GM23248 (cell line): ENCODE measurements around the gene FATE1. TPM values are rescaled to one million over a fixed set of nuclear protein-coding genes. Genes with fewer than 3 reads are reported as not detected.

Experiments used
- DNase-seq: peaks from one replicate; pipeline ENCODE4 v3.0.0-alpha.2; 2015
- H2AFZ ChIP-seq: fragments of 200-600 bp; sonication (generic); 2 replicates; pipeline ENCODE4 v1.6.1; 2016; ENCODE audit warnings: antibody characterized with exemption
- H3F3A ChIP-seq: fragments of 200-600 bp; sonication (generic); 2 replicates; pipeline ENCODE4 v1.6.1; 2016; ENCODE audit warnings: mild to moderate bottlenecking, antibody characterized with exemption, mixed run types; ENCODE audit not compliant: insufficient read depth
- H3K27ac ChIP-seq: fragments of 200-600 bp; sonication (generic); 2 replicates; pipeline ENCODE4 v1.5.1; 2016; ENCODE audit warnings: mild to moderate bottlenecking
- H3K27me3 ChIP-seq: fragments of 200-600 bp; sonication (generic); replicated peaks from 2 replicates; pipeline ENCODE4 v1.6.1; 2016; ENCODE audit warnings: mild to moderate bottlenecking; ENCODE audit not compliant: insufficient read depth
- H3K36me3 ChIP-seq: fragments of 200-600 bp; sonication (generic); 2 replicates; pipeline ENCODE4 v1.6.1; 2016; ENCODE audit warnings: low read depth, mild to moderate bottlenecking
- H3K4me1 ChIP-seq: fragments of 200-600 bp; sonication (generic); 2 replicates; pipeline ENCODE4 v1.6.1; 2016; ENCODE audit warnings: mild to moderate bottlenecking; ENCODE audit not compliant: insufficient read depth
- H3K4me2 ChIP-seq: fragments of 200-600 bp; sonication (generic); one replicate; pipeline ENCODE4 v1.6.1; 2016; ENCODE audit warnings: mild to moderate bottlenecking; ENCODE audit not compliant: unreplicated experiment
- H3K4me3 ChIP-seq: fragments of 200-600 bp; sonication (generic); 2 replicates; pipeline ENCODE4 v1.5.1; 2016; ENCODE audit warnings: mild to moderate bottlenecking
- H3K79me2 ChIP-seq: fragments of 200-600 bp; sonication (generic); 2 replicates; pipeline ENCODE4 v1.6.1; 2016; ENCODE audit warnings: mild to moderate bottlenecking; ENCODE audit not compliant: insufficient read depth
- H3K9ac ChIP-seq: fragments of 200-600 bp; sonication (generic); 2 replicates; pipeline ENCODE4 v1.6.1; 2016; ENCODE audit warnings: mild to moderate bottlenecking
- H3K9me2 ChIP-seq: fragments of 200-600 bp; sonication (generic); 2 replicates; pipeline ENCODE4 v1.6.1; 2016; ENCODE audit warnings: mixed run types, mild to moderate bottlenecking, moderate library complexity; ENCODE audit not compliant: insufficient read depth
- H3K9me3 ChIP-seq: fragments of 200-600 bp; sonication (generic); one replicate; pipeline ENCODE4 v1.6.1; 2017; ENCODE audit warnings: low read depth
- H4K20me1 ChIP-seq: fragments of 200-600 bp; sonication (generic); 2 replicates; pipeline ENCODE4 v1.6.0; 2016; ENCODE audit not compliant: insufficient read depth
- EZH2 ChIP-seq: fragments of 200-600 bp; sonication (generic); IDR thresholded peaks from 2 replicates; pipeline ENCODE4 v1.6.1; 2018; ENCODE audit warnings: antibody characterized with exemption, mild to moderate bottlenecking; ENCODE audit not compliant: insufficient read depth, poor library complexity, severe bottlenecking
- EZH2phosphoT487 ChIP-seq: fragments of 200-600 bp; sonication (generic); IDR thresholded peaks from 2 replicates; pipeline ENCODE4 v1.6.1; 2018; ENCODE audit warnings: antibody characterized with exemption, moderate library complexity, mild to moderate bottlenecking, low read depth; ENCODE audit not compliant: insufficient read depth
- WGBS, 2 experiments: methylation state at CpG; one replicate each; pipeline ENCODE4 v1.1.6; 2015 to 2017; ENCODE audit warnings: low lambda C conversion rate in 2 of 2, low coverage in 1 of 2; ENCODE audit errors: missing lambda C conversion rate in 2 of 2; 5-methylcytosine and 5-hydroxymethylcytosine counted together
- in situ Hi-C: fragments of 300-500 bp; cut with MboI; formaldehyde crosslinking; loops from 2 replicates; pipeline ENCODE4 v1.15.0; 2020
- polyA plus RNA-seq: library from polyadenylated mRNA; unstranded; fragments of >200 nt; fragmentation: Nextera tagmentation; extraction: Ambion mirVana; gene quantifications from 2 replicates; pipeline ENCODE4 v1.2.1, GENCODE V29; 2016
- total RNA-seq: library from RNA; depleted of rRNA; stranded (reverse); fragments of >200 nt; shearing (Covaris generic); gene quantifications from 2 replicates; pipeline ENCODE4 v1.2.3, GENCODE V29; 2014

The FATE1 gene
- total and polyA plus RNA-seq, 2 experiments from 2014 or later, result not detected

GRCh38 chrX:151713849-151714248, 2.0 kb upstream of the FATE1 start:
- Histone ChIP-seq H3F3A (no peaks in the 10 kb centered on the region), H3K9ac (no peak overlapping the region), H3K79me2 (no peaks in the 10 kb centered on the region), H3K4me3 (no peak overlapping the region), H3K9me3 (no peaks in the 10 kb centered on the region), H3K36me3 (no peaks in the 10 kb centered on the region), H4K20me1 (no peaks in the 10 kb centered on the region), H3K9me2 (no peaks in the 10 kb centered on the region), H3K4me2 (no peak overlapping the region), H3K27me3 (no peaks in the 10 kb centered on the region), H3K4me1 (no peaks in the 10 kb centered on the region), H2AFZ (no peak overlapping the region), H3K27ac (no peak overlapping the region)
- in situ Hi-C loops, result no loop called here
- DNase-seq, result peak; percentile 22
- WGBS, 2 experiments, result 32 to 36% methylated on average over 3 of the region's 3 CpGs
- TF ChIP-seq EZH2phosphoT487 (no peak), EZH2 (no peak)

GRCh38 chrX:151714362-151714761, 1.5 kb upstream of the FATE1 start:
- Histone ChIP-seq H2AFZ (no peak overlapping the region), H3K4me2 (no peak overlapping the region), H3F3A (no peaks in the 10 kb centered on the region), H4K20me1 (no peaks in the 10 kb centered on the region), H3K36me3 (no peaks in the 10 kb centered on the region), H3K9me2 (no peaks in the 10 kb centered on the region), H3K27me3 (no peaks in the 10 kb centered on the region), H3K79me2 (no peaks in the 10 kb centered on the region), H3K9ac (no peak overlapping the region), H3K9me3 (no peaks in the 10 kb centered on the region), H3K4me1 (no peaks in the 10 kb centered on the region), H3K27ac (no peak overlapping the region), H3K4me3 (no peak overlapping the region)
- in situ Hi-C loops, result no loop called here
- no peak for DNase-seq
- TF ChIP-seq EZH2phosphoT487, result no peak
- no peak for TF ChIP-seq EZH2
- WGBS, 2 experiments, result 72 to 73% methylated on average over 4 to 5 of the region's 5 CpGs

- Histone ChIP-seq H3K36me3 (no peaks in the 10 kb centered on the region), H3F3A (no peaks in the 10 kb centered on the region), H3K4me3 (no peak overlapping the region), H3K4me2 (no peak overlapping the region), H3K79me2 (no peaks in the 10 kb centered on the region), H3K9me2 (no peaks in the 10 kb centered on the region), H4K20me1 (no peaks in the 10 kb centered on the region), H2AFZ (no peak overlapping the region), H3K9me3 (no peaks in the 10 kb centered on the region), H3K4me1 (no peaks in the 10 kb centered on the region), H3K27me3 (no peaks in the 10 kb centered on the region), H3K27ac (no peak overlapping the region), H3K9ac (no peak overlapping the region)
- TF ChIP-seq EZH2, result no peak
- DNase-seq, result peak; percentile 69
- in situ Hi-C loops, result no loop called here
- WGBS, 2 experiments, result 33 to 39% methylated on average over 21 to 22 of the region's 24 CpGs
These were observed 6.5 kb downstream of the FATE1 start for GRCh38 chrX:151722241-151722846.

GRCh38 chrX:151723156-151723760, 7.4 kb downstream of the FATE1 start:
- Histone ChIP-seq H3K9me2 (no peaks in the 10 kb centered on the region), H4K20me1 (no peaks in the 10 kb centered on the region), H3K9me3 (no peaks in the 10 kb centered on the region), H2AFZ (no peak overlapping the region), H3K9ac (no peak overlapping the region), H3F3A (no peaks in the 10 kb centered on the region), H3K4me3 (no peak overlapping the region), H3K27ac (no peak overlapping the region), H3K36me3 (no peaks in the 10 kb centered on the region), H3K27me3 (no peaks in the 10 kb centered on the region), H3K4me1 (no peaks in the 10 kb centered on the region), H3K4me2 (no peak overlapping the region), H3K79me2 (no peaks in the 10 kb centered on the region)
- no peak for TF ChIP-seq EZH2phosphoT487
- no peak for TF ChIP-seq EZH2
- WGBS, 2 experiments, result 56 to 66% methylated on average over 4 to 6 of the region's 7 CpGs
- in situ Hi-C loops, result no loop called here
- DNase-seq, result no peak
